ENCODE data around the gene NOPCHAP1.

- no peak for TF ChIP-seq CTCF (IDR thresholded peaks at IDR 0.05)
- TF ChIP-seq POLR2A (IDR thresholded peaks at IDR 0.05) = no peak
Observed at GRCh38 chr12:104966677-104967076, 19.4 kb upstream of the NOPCHAP1 start.
